CD4-positive, alpha-beta T cell (primary cell): ENCODE data around the gene MGME1. TPM values are rescaled to one million over a fixed set of nuclear protein-coding genes. Genes with fewer than 3 reads are reported as not detected.

Experiments used
- ATAC-seq: fragments of 200-7000 bp; cut with Tn5 transposase; one replicate; pipeline ENCODE4 v1.10.0; 2022; ENCODE audit warnings: mild to moderate bottlenecking; ENCODE audit not compliant: poor library complexity
- CTCF ChIA-PET: fragments of 350-600 bp; sonication (Branson Sonifier 250); formaldehyde crosslinking; loops from one replicate; lab custom pipeline; 2021; ENCODE audit warnings: antibody characterized with exemption, inconsistent platforms; lab: Charles Lee
- POLR2A ChIA-PET: fragments of 350-600 bp; sonication (Branson Sonifier 250); formaldehyde crosslinking; loops from one replicate; lab custom pipeline; 2021; ENCODE audit warnings: antibody characterized with exemption, inconsistent platforms; lab: Charles Lee
- DNase-seq, 14 experiments: peaks; one replicate each; pipeline ENCODE4 v3.0.0-alpha.2; 2013 to 2020; ENCODE audit warnings: mixed read lengths in 2 of 14
- H3K27ac ChIP-seq, 2 donors: one replicate each; pipeline versions ENCODE4 v1.5.1 to v1.7.0; 2013; ENCODE audit warnings: low read length in 2 of 2, low read depth in 1 of 2, mild to moderate bottlenecking in 1 of 2
- H3K27me3 ChIP-seq, 2 experiments: 1 replicate in 1 of 2; 2 replicates in 1 of 2; pipeline versions ENCODE4 v1.6.1 to v1.7.0; 2013; ENCODE audit warnings: low read length in 2 of 2, control low read depth in 1 of 2, mild to moderate bottlenecking in 1 of 2, moderate library complexity in 1 of 2; ENCODE audit not compliant: insufficient read depth in 2 of 2, control insufficient read depth in 1 of 2
- H3K36me3 ChIP-seq: one replicate; pipeline ENCODE4 v1.6.1; 2013; ENCODE audit warnings: low read length, control low read depth; ENCODE audit not compliant: insufficient read depth
- H3K4me1 ChIP-seq: one replicate; pipeline ENCODE4 v1.6.1; 2013; ENCODE audit warnings: low read length, control low read depth; ENCODE audit not compliant: insufficient read depth
- H3K4me3 ChIP-seq: one replicate; pipeline ENCODE4 v1.5.1; 2013; ENCODE audit warnings: mild to moderate bottlenecking, low read length, moderate library complexity
- H3K9me3 ChIP-seq, 2 experiments: 1 replicate in 1 of 2; 2 replicates in 1 of 2; pipeline versions ENCODE4 v1.6.1 to v1.7.0; 2013; ENCODE audit warnings: low read length in 2 of 2, mild to moderate bottlenecking in 2 of 2, control low read depth in 1 of 2, moderate library complexity in 1 of 2; ENCODE audit not compliant: control insufficient read depth in 1 of 2, insufficient read depth in 1 of 2
- H3K27ac Mint-ChIP-seq: one replicate; pipeline ENCODE4 v1.8.0; 2020; ENCODE audit warnings: mixed read lengths
- H3K27me3 Mint-ChIP-seq: one replicate; pipeline ENCODE4 v1.8.0; 2021; ENCODE audit warnings: mixed read lengths
- H3K36me3 Mint-ChIP-seq: one replicate; pipeline ENCODE4 v1.8.0; 2021; ENCODE audit warnings: low read depth, mixed read lengths
- H3K4me1 Mint-ChIP-seq: one replicate; pipeline ENCODE4 v1.8.0; 2021; ENCODE audit warnings: low read depth, mixed read lengths
- H3K4me3 Mint-ChIP-seq: one replicate; pipeline ENCODE4 v1.8.0; 2020; ENCODE audit warnings: mild to moderate bottlenecking, mixed read lengths
- H3K9me3 Mint-ChIP-seq: one replicate; pipeline ENCODE4 v1.8.0; 2020; ENCODE audit warnings: mixed read lengths
- CTCF ChIP-seq: fragments of 200-600 bp; IDR thresholded peaks from one replicate; pipeline ENCODE4 v1.8.0; 2022; ENCODE audit warnings: antibody characterized with exemption, mild to moderate bottlenecking
- intact Hi-C, 2 experiments: fragments of 100-400 bp; cut with DNase I in 1 of 2; cut with micrococcal nuclease in 1 of 2; formaldehyde crosslinking; loops; one replicate each; pipeline versions ENCODE4 v1.15.1 to v1.9.0; 2023 to 2025; cut with DNase I, micrococcal nuclease
- total RNA-seq, 174 experiments: library from RNA in 2 of 174; stranded (reverse) in 2 of 174; gene quantifications; one replicate each; pipeline ENCODE4 v1.2.3 and lab custom pipeline; 2021 to 2026

Gene MGME1
- total RNA-seq, 2 experiments from 2014 or later, result 4.5 to 4.6 TPM

- Histone ChIP-seq H3K36me3 (no peaks in the 10 kb centered on the region), H3K4me1 (no peaks in the 10 kb centered on the region), H3K4me3 (no peak overlapping the region), H3K9me3 (no peaks in the 10 kb centered on the region), H3K27ac (no peak overlapping the region), H3K27me3 (no peaks in the 10 kb centered on the region)
- TF ChIP-seq CTCF, result no peak
- Mint-ChIP-seq H3K9me3 (no peaks in the 10 kb centered on the region), H3K4me3 (no peak overlapping the region), H3K27me3 (peaks cover 6% of the 10 kb centered on the region), H3K27ac (no peak overlapping the region), H3K36me3 (no peaks in the 10 kb centered on the region), H3K4me1 (no peaks in the 10 kb centered on the region)
- intact Hi-C loops, result no loop called here
- ChIA-PET CTCF (no interaction called here), POLR2A (no interaction called here)
- ATAC-seq, result no peak
- DNase-seq, result no peak
Measured at GRCh38 chr20:18012901-18013300, 44.1 kb downstream of the MGME1 start.

GRCh38 chr20:18014411-18014810 is 45.6 kb downstream of the MGME1 start:
- no peak for DNase-seq
- no peak for ATAC-seq
- H3K27me3 ChIP-seq, result no peaks in the 10 kb centered on the region
- no peak overlapping the region for H3K4me3 ChIP-seq
- H3K4me3 Mint-ChIP-seq, result no peak overlapping the region
- peaks cover 10% of the 10 kb centered on the region for H3K27me3 Mint-ChIP-seq
- no peaks in the 10 kb centered on the region for H3K4me1 Mint-ChIP-seq
- no peaks in the 10 kb centered on the region for H3K9me3 Mint-ChIP-seq
- H3K27ac ChIP-seq, result no peak overlapping the region
- no peaks in the 10 kb centered on the region for H3K36me3 Mint-ChIP-seq
- ChIA-PET POLR2A (no interaction called here), CTCF (no interaction called here)
- H3K9me3 ChIP-seq, result no peaks in the 10 kb centered on the region
- no peaks in the 10 kb centered on the region for H3K4me1 ChIP-seq
- H3K36me3 ChIP-seq, result no peaks in the 10 kb centered on the region
- intact Hi-C loops, result no loop called here
- no peak for TF ChIP-seq CTCF
- no peak overlapping the region for H3K27ac Mint-ChIP-seq

- Mint-ChIP-seq H3K36me3 (no peaks in the 10 kb centered on the region), H3K27me3 (peaks cover 3% of the 10 kb centered on the region), H3K27ac (no peak overlapping the region), H3K9me3 (no peaks in the 10 kb centered on the region), H3K4me3 (no peak overlapping the region), H3K4me1 (no peaks in the 10 kb centered on the region)
- Histone ChIP-seq H3K36me3 (no peaks in the 10 kb centered on the region), H3K4me1 (no peaks in the 10 kb centered on the region), H3K4me3 (no peak overlapping the region), H3K9me3 (no peaks in the 10 kb centered on the region), H3K27me3 (no peaks in the 10 kb centered on the region), H3K27ac (no peak overlapping the region)
- intact Hi-C loops, result no loop called here
- ChIA-PET POLR2A (no interaction called here), CTCF (interaction anchor here (0.6 to 0.7 kb wide), 2 partner anchors 168 to 1458 kb away, joined by 3 read pairs; no protein-coding TSS in a partner anchor)
- ATAC-seq, result no peak
- no peak for DNase-seq
- TF ChIP-seq CTCF, result no peak
Measured at GRCh38 chr20:18016772-18017171, 48.0 kb downstream of the MGME1 start.
